H9 (cell line): ENCODE results near the gene SLC5A1. TPM values are rescaled to one million over a fixed set of nuclear protein-coding genes. Genes with fewer than 3 reads are reported as not detected.

Experiments
- DNase-seq: peaks from one replicate; pipeline ENCODE4 v3.0.0-alpha.2; 2017
- H2AFZ ChIP-seq: one replicate; pipeline ENCODE4 v1.6.1; 2013; ENCODE audit warnings: mild to moderate bottlenecking, low read length, control low read depth, moderate library complexity
- H2AK5ac ChIP-seq: 2 replicates; pipeline ENCODE4 v1.6.1; 2013; ENCODE audit warnings: low read length, control low read depth, mixed read lengths; ENCODE audit not compliant: insufficient read length
- H2BK120ac ChIP-seq: one replicate; pipeline ENCODE4 v1.6.1; 2013; ENCODE audit warnings: low read depth, mild to moderate bottlenecking, low read length, control low read depth, inconsistent platforms; ENCODE audit not compliant: poor library complexity, severe bottlenecking
- H2BK12ac ChIP-seq: 2 replicates; pipeline ENCODE4 v1.6.1; 2013; ENCODE audit warnings: low read length, control low read depth, mixed read lengths, low read depth; ENCODE audit not compliant: insufficient read length
- H2BK15ac ChIP-seq: 2 replicates; pipeline ENCODE4 v1.6.1; 2013; ENCODE audit warnings: low read depth, low read length, control low read depth
- H2BK20ac ChIP-seq: one replicate; pipeline ENCODE4 v1.6.1; 2013; ENCODE audit warnings: low read depth, mild to moderate bottlenecking, low read length, control low read depth, inconsistent platforms; ENCODE audit not compliant: poor library complexity, severe bottlenecking
- H2BK5ac ChIP-seq: 2 replicates; pipeline ENCODE4 v1.6.1; 2013; ENCODE audit warnings: low read length, control low read depth, mixed read lengths; ENCODE audit not compliant: insufficient read length
- H3K14ac ChIP-seq: 2 replicates; pipeline ENCODE4 v1.6.1; 2013; ENCODE audit warnings: low read length, control low read depth; ENCODE audit not compliant: insufficient read depth
- H3K18ac ChIP-seq: 2 replicates; pipeline ENCODE4 v1.6.1; 2013; ENCODE audit warnings: low read depth, mild to moderate bottlenecking, mixed read lengths, low read length, control low read depth; ENCODE audit not compliant: insufficient read length
- H3K23ac ChIP-seq: 2 replicates; pipeline ENCODE4 v1.6.1; 2013; ENCODE audit warnings: low read length, control low read depth, mixed read lengths, low read depth; ENCODE audit not compliant: insufficient read length
- H3K23me2 ChIP-seq: 2 replicates; pipeline ENCODE4 v1.6.1; 2013; ENCODE audit warnings: low read depth, mild to moderate bottlenecking, mixed read lengths, low read length, control low read depth; ENCODE audit not compliant: insufficient read length, poor library complexity, severe bottlenecking
- H3K27ac ChIP-seq: 2 replicates; pipeline ENCODE4 v1.5.1; 2013; ENCODE audit warnings: low read length, control low read depth, mixed read lengths, low read depth; ENCODE audit not compliant: insufficient read length
- H3K27me3 ChIP-seq: 2 replicates; pipeline ENCODE4 v1.6.1; 2013; ENCODE audit warnings: low read length, control low read depth, inconsistent platforms; ENCODE audit not compliant: insufficient read depth
- H3K4ac ChIP-seq: 2 replicates; pipeline ENCODE4 v1.6.1; 2013; ENCODE audit warnings: low read depth, mild to moderate bottlenecking, control low read depth, inconsistent platforms, low read length, moderate library complexity
- H3K4me1 ChIP-seq: 2 replicates; pipeline ENCODE4 v1.6.1; 2013; ENCODE audit warnings: low read length, control low read depth, inconsistent platforms; ENCODE audit not compliant: insufficient read depth
- H3K4me2 ChIP-seq: 2 replicates; pipeline ENCODE4 v1.6.1; 2013; ENCODE audit warnings: low read length, control low read depth, mixed read lengths; ENCODE audit not compliant: insufficient read length, insufficient read depth
- H3K56ac ChIP-seq: 2 replicates; pipeline ENCODE4 v1.6.1; 2013; ENCODE audit warnings: low read depth, mild to moderate bottlenecking, mixed read lengths, low read length, control low read depth; ENCODE audit not compliant: insufficient read length
- H3K79me1 ChIP-seq: 2 replicates; pipeline ENCODE4 v1.6.1; 2013; ENCODE audit warnings: low read depth, mild to moderate bottlenecking, moderate library complexity, low read length, control low read depth, inconsistent platforms; ENCODE audit not compliant: insufficient read depth, poor library complexity, severe bottlenecking
- H3K79me2 ChIP-seq: 2 replicates; pipeline ENCODE4 v1.6.1; 2013; ENCODE audit warnings: low read length, control low read depth, inconsistent platforms; ENCODE audit not compliant: insufficient read depth
- H3K9ac ChIP-seq: 2 replicates; pipeline ENCODE4 v1.6.1; 2013; ENCODE audit warnings: low read length, control low read depth, mixed read lengths; ENCODE audit not compliant: insufficient read length; ENCODE audit errors: extremely low read depth
- H3K9me3 ChIP-seq: one replicate; pipeline ENCODE4 v1.6.1; 2013; ENCODE audit warnings: low read depth, low read length, inconsistent platforms; ENCODE audit not compliant: control insufficient read depth
- H3T11ph ChIP-seq: one replicate; pipeline ENCODE4 v1.6.1; 2013; ENCODE audit warnings: mild to moderate bottlenecking, low read length, control low read depth, inconsistent platforms
- H4K20me1 ChIP-seq: one replicate; pipeline ENCODE4 v1.6.1; 2013; ENCODE audit not compliant: control insufficient read depth, insufficient read length, insufficient read depth
- H4K5ac ChIP-seq: 2 replicates; pipeline ENCODE4 v1.6.1; 2013; ENCODE audit warnings: low read depth, mild to moderate bottlenecking, mixed read lengths, low read length, control low read depth; ENCODE audit not compliant: insufficient read length
- H4K8ac ChIP-seq: replicated peaks from 2 replicates; pipeline ENCODE4 v1.6.1; 2013; ENCODE audit warnings: low read length, control low read depth, mixed read lengths, low read depth; ENCODE audit not compliant: insufficient read length
- H4K91ac ChIP-seq: 2 replicates; pipeline ENCODE4 v1.6.1; 2013; ENCODE audit warnings: low read depth, mild to moderate bottlenecking, moderate library complexity, mixed read lengths, low read length, control low read depth; ENCODE audit not compliant: insufficient read length
- H3K27ac Mint-ChIP-seq, 3 experiments: 2 replicates in 2 of 3; 3 replicates in 1 of 3; pipeline ENCODE4 v1.8.0; 2020 to 2021; ENCODE audit warnings: mixed read lengths in 3 of 3, mild to moderate bottlenecking in 1 of 3, moderate library complexity in 1 of 3
- H3K27me3 Mint-ChIP-seq: 2 replicates; pipeline ENCODE4 v1.8.0; 2021; ENCODE audit warnings: low read depth, mild to moderate bottlenecking, moderate library complexity, mixed read lengths
- H3K36me3 Mint-ChIP-seq, 3 experiments: 2 replicates in 2 of 3; 3 replicates in 1 of 3; pipeline ENCODE4 v1.8.0; 2020 to 2021; ENCODE audit warnings: low read depth in 3 of 3, mixed read lengths in 3 of 3; ENCODE audit not compliant: insufficient read depth in 1 of 3
- H3K4me1 Mint-ChIP-seq, 2 experiments: 2 replicates each; pipeline ENCODE4 v1.8.0; 2020; ENCODE audit warnings: mixed read lengths in 2 of 2
- H3K4me3 Mint-ChIP-seq, 2 experiments: 2 replicates in 1 of 2; 3 replicates in 1 of 2; pipeline ENCODE4 v1.8.0; 2020 to 2021; ENCODE audit warnings: mild to moderate bottlenecking in 2 of 2, mixed read lengths in 2 of 2, moderate library complexity in 1 of 2
- H3K9me3 Mint-ChIP-seq, 2 experiments: 2 replicates in 1 of 2; 3 replicates in 1 of 2; pipeline ENCODE4 v1.8.0; 2020; ENCODE audit warnings: mild to moderate bottlenecking in 2 of 2, mixed read lengths in 2 of 2, moderate library complexity in 1 of 2
- CTCF ChIP-seq: fragments of 200-600 bp; sonication (generic); conservative IDR thresholded peaks from 3 replicates; pipeline ENCODE4 v1.8.0; 2021; ENCODE audit warnings: antibody characterized with exemption, mild to moderate bottlenecking
- WGBS: extraction: QIAGEN DNeasy Blood & Tissue Kit; methylation state at CpG from one replicate; pipeline ENCODE4 v1.1.7; 2013; ENCODE audit warnings: missing lambda C conversion rate, low lambda C conversion rate, mixed read lengths; ENCODE audit not compliant: insufficient read length; ENCODE audit errors: extremely low coverage; 5-methylcytosine and 5-hydroxymethylcytosine counted together
- total RNA-seq: library from RNA; stranded (reverse); gene quantifications from 2 replicates; pipeline ENCODE4 v1.2.1, GENCODE V29; 2021

The SLC5A1 gene
- total RNA-seq, 1 experiment from 2014 or later: not detected

GRCh38 chr22:32119568-32120235 is 76.6 kb downstream of the SLC5A1 start:
- Histone ChIP-seq H3K18ac (no peak overlapping the region), H2BK15ac (no peak overlapping the region), H3K14ac (no peak overlapping the region; the same call in 1 of the 2 replicates), H2AFZ (no peak overlapping the region), H3K4me2 (no peak overlapping the region), H3K23me2 (no peaks in the 10 kb centered on the region), H3K9me3 (no peaks in the 10 kb centered on the region), H3T11ph (no peak overlapping the region), H3K9ac (no peak overlapping the region), H4K20me1 (no peaks in the 10 kb centered on the region), H2BK5ac (no peak overlapping the region), H3K23ac (no peak overlapping the region), H2BK20ac (no peak overlapping the region), H2BK12ac (no peak overlapping the region), H3K4ac (no peak overlapping the region), H2AK5ac (no peak overlapping the region), H4K8ac (no peak overlapping the region), H4K91ac (no peak overlapping the region), H4K5ac (no peak overlapping the region), H3K56ac (no peak overlapping the region), H2BK120ac (no peak overlapping the region), H3K27ac (no peak overlapping the region), H3K27me3 (no peaks in the 10 kb centered on the region), H3K4me1 (no peaks in the 10 kb centered on the region), H3K79me2 (no peaks in the 10 kb centered on the region), H3K79me1 (no peaks in the 10 kb centered on the region)
- WGBS: no CpG with 5 or more reads among the region's 15 CpGs
- TF ChIP-seq CTCF: peak; percentile 39
- Mint-ChIP-seq H3K4me1 (peaks cover 2 to 4% of the 10 kb centered on the region in 2 experiments), H3K27me3 (peaks cover 54% of the 10 kb centered on the region), H3K9me3 (no peaks in the 10 kb centered on the region; a peak in 1 of 5 replicates), H3K27ac (peak overlapping the region in 1 of 3 experiments; percentile 33; a peak in 1 of 7 replicates), H3K4me3 (no peak overlapping the region), H3K36me3 (no peaks in the 10 kb centered on the region)
- DNase-seq: peak; percentile 32
